Sigmoid colon (tissue), 7 donors: ENCODE data around the gene MAPK12. TPM values are rescaled to one million over a fixed set of nuclear protein-coding genes. Genes with fewer than 3 reads are reported as not detected.
A peak's percentile ranks its signal among the peaks of the same experiment; 100 is the strongest.

Source experiments
- DNase-seq: peaks from one replicate; pipeline ENCODE4 v3.0.0-alpha.2; 2019
- H3K27ac ChIP-seq, 4 donors: fragments of 200-600 bp; sonication (generic); one replicate each; pipeline ENCODE4 v1.5.1; 2016 to 2019; ENCODE audit warnings: mild to moderate bottlenecking in 1 of 4
- H3K27me3 ChIP-seq, 3 donors: fragments of 200-600 bp; sonication (generic); one replicate each; pipeline ENCODE4 v1.5.1; 2019; ENCODE audit warnings: mild to moderate bottlenecking in 1 of 3
- H3K36me3 ChIP-seq, 4 donors: fragments of 200-600 bp; sonication (generic); one replicate each; pipeline ENCODE4 v1.5.1; 2016 to 2019
- H3K4me1 ChIP-seq, 4 donors: fragments of 200-600 bp; sonication (generic); one replicate each; pipeline ENCODE4 v1.5.1; 2017 to 2019
- H3K4me3 ChIP-seq, 4 donors: fragments of 200-600 bp; sonication (generic); one replicate each; pipeline ENCODE4 v1.5.1; 2017 to 2019; ENCODE audit warnings: mild to moderate bottlenecking in 2 of 4, moderate library complexity in 1 of 4
- H3K9me3 ChIP-seq, 4 donors: fragments of 200-600 bp in 3 of 4; sonication (generic) in 3 of 4; one replicate each; pipeline versions ENCODE4 v1.5.1 to v1.6.1; 2013 to 2019
- CTCF ChIP-seq, 4 experiments: fragments of 450-650 bp in 3 of 4; fragments of 200-600 bp in 1 of 4; IDR thresholded peaks; one replicate each; pipeline ENCODE4 v1.5.1; 2016 to 2019; ENCODE audit warnings: antibody characterized with exemption in 4 of 4, mild to moderate bottlenecking in 3 of 4, moderate library complexity in 2 of 4
- EP300 ChIP-seq, 4 donors: sonication (generic); formaldehyde crosslinking; IDR thresholded peaks; one replicate each; pipeline ENCODE4 v1.6.1; 2017; ENCODE audit warnings: antibody characterized with exemption in 4 of 4
- POLR2A ChIP-seq, 2 donors: fragments of 450-650 bp; IDR thresholded peaks; one replicate each; pipeline ENCODE4 v1.6.1; 2016; ENCODE audit warnings: antibody characterized with exemption in 2 of 2, mild to moderate bottlenecking in 2 of 2, moderate library complexity in 2 of 2
- POLR2AphosphoS5 ChIP-seq, 4 donors: sonication (generic); formaldehyde crosslinking; IDR thresholded peaks; one replicate each; pipeline ENCODE4 v1.6.1; 2017; ENCODE audit warnings: antibody characterized with exemption in 4 of 4
- WGBS, 2 donors: extraction: QIAGEN DNeasy Blood & Tissue Kit; methylation state at CpG; one replicate each; pipeline ENCODE4 v1.1.7; 2013; 5-methylcytosine and 5-hydroxymethylcytosine counted together
- intact Hi-C: fragments of 100-400 bp; cut with DNase I; formaldehyde crosslinking; loops from one replicate; pipeline ENCODE4 v1.15.1; 2023
- polyA plus RNA-seq, 3 donors: library from polyadenylated mRNA; stranded (reverse); fragments of 200-250 nt; gene quantifications; one replicate each; pipeline ENCODE4 v1.2.3, GENCODE V29; 2013
- total RNA-seq, 4 donors: library from RNA; depleted of rRNA; stranded (reverse); fragments of >200 nt; gene quantifications; one replicate each; pipeline ENCODE4 v1.1.0, GENCODE V29; 2016
- donor health status: healthy with polysubstance abuse.
- donor health status: Bipolar disorder and iron deficiency.
- donor health status: healthy.

The MAPK12 gene
- total and polyA plus RNA-seq, 7 donors = 0.60 to 10.0 (median 3.9) TPM

- intact Hi-C loops = no loop called here
- no peak for TF ChIP-seq POLR2AphosphoS5 (IDR thresholded peaks at IDR 0.05)
- no peaks in the 10 kb centered on the region for H3K9me3 ChIP-seq
- H3K36me3 ChIP-seq = no peaks in the 10 kb centered on the region
- H3K4me1 ChIP-seq = peaks cover 0 to 41% (median 26%) of the 10 kb centered on the region in 4 donors
- no peak for DNase-seq
- WGBS, 2 donors = 73 to 86% methylated on average over 22 of the region's 22 CpGs
- H3K27me3 ChIP-seq = peaks cover 0 to 19% (median 0%) of the 10 kb centered on the region in 3 donors
- H3K4me3 ChIP-seq = no peak overlapping the region
- H3K27ac ChIP-seq = no peak overlapping the region
Measured at GRCh38 chr22:50253046-50253915, 8.2 kb downstream of the MAPK12 start.

GRCh38 chr22:50252082-50253045, 9.1 kb downstream of the MAPK12 start:
- no peak for TF ChIP-seq EP300 (IDR thresholded peaks at IDR 0.05)
- peak; percentile 42 to 71 (median 64) for TF ChIP-seq CTCF (IDR thresholded peaks at IDR 0.05)
- no peak for TF ChIP-seq POLR2A (IDR thresholded peaks at IDR 0.05)
- Histone ChIP-seq H3K27me3 (peaks cover 0 to 11% (median 0%) of the 10 kb centered on the region in 3 donors), H3K27ac (peak overlapping the region; percentile 75 to 82 (median 81)), H3K4me1 (peaks cover 0 to 42% (median 26%) of the 10 kb centered on the region in 4 donors), H3K36me3 (no peaks in the 10 kb centered on the region), H3K9me3 (no peaks in the 10 kb centered on the region), H3K4me3 (peak overlapping the region in 1 of 4 donors; percentile 79)
- WGBS, 2 donors = 40 to 56% methylated on average over 25 of the region's 25 CpGs
- peak; percentile 89 for DNase-seq
- intact Hi-C loops = no loop called here

- peak overlapping the region; percentile 75 to 82 (median 81) for H3K27ac ChIP-seq
- TF ChIP-seq CTCF (IDR thresholded peaks at IDR 0.05) = no peak
- intact Hi-C loops = loop anchor here (1.0 kb wide), 1 partner anchor 91 kb away; no protein-coding TSS in a partner anchor
- 2 to 10% methylated on average over 36 of the region's 36 CpGs for WGBS, 2 donors
- DNase-seq = no peak
- peaks cover 0 to 42% (median 26%) of the 10 kb centered on the region in 4 donors for H3K4me1 ChIP-seq
- no peaks in the 10 kb centered on the region for H3K9me3 ChIP-seq
- H3K36me3 ChIP-seq = peaks cover 0 to 5% (median 2%) of the 10 kb centered on the region in 4 donors
- H3K27me3 ChIP-seq = peaks cover 0 to 5% (median 0%) of the 10 kb centered on the region in 3 donors
- peak overlapping the region; percentile 47 to 82 (median 68) for H3K4me3 ChIP-seq
Measured at GRCh38 chr22:50251477-50252081, 9.9 kb downstream of the MAPK12 start.

GRCh38 chr22:50250555-50251476, 10.7 kb downstream of the MAPK12 start, which contains the start of gene HDAC10:
Gene HDAC10 (minus strand): TSS chr22:50251265. CDS start chr22:50251032, 233 bp downstream.
- Histone ChIP-seq H3K4me3 (peak within 1 kb of the TSS; percentile 47 to 82 (median 68)), H3K9me3 (no peaks in the 10 kb centered on the region), H3K27ac (peak within 1 kb of the TSS; percentile 75 to 82 (median 81)), H3K4me1 (peaks cover 0 to 48% (median 32%) of the 10 kb centered on the region in 4 donors), H3K36me3 (peaks cover 0 to 12% (median 3%) of the 10 kb centered on the region in 4 donors), H3K27me3 (no peaks in the 10 kb centered on the region)
- WGBS, 2 donors = 1% methylated on average over 81 of the region's 81 CpGs
- DNase-seq = peak; percentile 88
- intact Hi-C loops = loop anchor here (1.0 kb wide), 1 partner anchor 91 kb away; no protein-coding TSS in a partner anchor
- TF ChIP-seq POLR2A (IDR thresholded peaks at IDR 0.05) (no peak), POLR2AphosphoS5 (IDR thresholded peaks at IDR 0.05) (peak in 2 of 4 donors; percentile 58 to 68)
